GM23338 (cell line): Measurements from ENCODE around the gene GPR37L1. TPM values are rescaled to one million over a fixed set of nuclear protein-coding genes. Genes with fewer than 3 reads are reported as not detected.

Experiments used
- ATAC-seq: fragments of 200-7000 bp; cut with Tn5 transposase; 3 replicates; pipeline ENCODE4 v1.9.1; 2020
- DNase-seq: peaks from one replicate; pipeline ENCODE4 v3.0.0-alpha.2; 2015; ENCODE audit warnings: low spot score
- H2AFZ ChIP-seq: fragments of 200-600 bp; sonication (generic); 2 replicates; pipeline ENCODE4 v1.8.0; 2016; ENCODE audit warnings: antibody characterized with exemption, mild to moderate bottlenecking, moderate library complexity
- H3F3A ChIP-seq: fragments of 200-600 bp; sonication (generic); replicated peaks from 2 replicates; pipeline ENCODE4 v1.8.0; 2017; ENCODE audit warnings: antibody characterized with exemption, mixed run types, low read depth
- H3K27ac ChIP-seq: fragments of 200-600 bp; sonication (generic); 2 replicates; pipeline ENCODE4 v1.6.1; 2016; ENCODE audit warnings: low read depth
- H3K27me3 ChIP-seq: fragments of 200-600 bp; sonication (generic); 2 replicates; pipeline ENCODE4 v1.8.0; 2016; ENCODE audit warnings: mild to moderate bottlenecking, mixed run types, moderate library complexity; ENCODE audit not compliant: insufficient read depth
- H3K36me3 ChIP-seq: fragments of 200-600 bp; sonication (generic); 2 replicates; pipeline ENCODE4 v1.8.0; 2016; ENCODE audit warnings: mild to moderate bottlenecking; ENCODE audit not compliant: insufficient read depth
- H3K4me1 ChIP-seq: fragments of 200-600 bp; sonication (generic); 2 replicates; pipeline ENCODE4 v1.8.0; 2016; ENCODE audit warnings: mild to moderate bottlenecking, moderate library complexity; ENCODE audit not compliant: insufficient read depth
- H3K4me2 ChIP-seq: fragments of 200-600 bp; sonication (generic); 2 replicates; pipeline ENCODE4 v1.7.1; 2017; ENCODE audit warnings: mixed run types
- H3K4me3 ChIP-seq: fragments of 200-600 bp; sonication (generic); 2 replicates; pipeline ENCODE4 v1.6.1; 2016; ENCODE audit warnings: mixed run types
- H3K79me2 ChIP-seq: fragments of 200-600 bp; sonication (generic); replicated peaks from 2 replicates; pipeline ENCODE4 v1.8.0; 2017; ENCODE audit warnings: mild to moderate bottlenecking; ENCODE audit not compliant: insufficient read depth
- H3K9me2 ChIP-seq: fragments of 200-600 bp; sonication (generic); 2 replicates; pipeline ENCODE4 v1.8.0; 2017; ENCODE audit not compliant: insufficient read depth
- H4K20me1 ChIP-seq: fragments of 200-600 bp; sonication (generic); replicated peaks from 2 replicates; pipeline ENCODE4 v1.8.0; 2017; ENCODE audit warnings: mild to moderate bottlenecking; ENCODE audit not compliant: insufficient read depth
- H3K27ac Mint-ChIP-seq: 2 replicates; pipeline ENCODE4 v1.8.0; 2020; ENCODE audit warnings: inconsistent platforms, mild to moderate bottlenecking, moderate library complexity, mixed read lengths
- H3K27me3 Mint-ChIP-seq: 3 replicates; pipeline ENCODE4 v1.8.0; 2022; ENCODE audit warnings: low read depth, mild to moderate bottlenecking, moderate library complexity, mixed read lengths, inconsistent platforms; ENCODE audit not compliant: insufficient read depth, poor library complexity
- H3K36me3 Mint-ChIP-seq: 3 replicates; pipeline ENCODE4 v1.8.0; 2021; ENCODE audit warnings: low read depth, mild to moderate bottlenecking, inconsistent platforms, moderate library complexity, mixed read lengths
- H3K4me1 Mint-ChIP-seq: 3 replicates; pipeline ENCODE4 v1.8.0; 2020; ENCODE audit warnings: mild to moderate bottlenecking, inconsistent platforms, mixed read lengths
- H3K4me3 Mint-ChIP-seq: 3 replicates; pipeline ENCODE4 v1.8.0; 2021; ENCODE audit warnings: moderate library complexity, mild to moderate bottlenecking, inconsistent platforms, mixed read lengths
- H3K9me3 Mint-ChIP-seq: 3 replicates; pipeline ENCODE4 v1.8.0; 2020; ENCODE audit warnings: moderate library complexity, mild to moderate bottlenecking, inconsistent platforms, mixed read lengths
- EZH2 ChIP-seq: fragments of 200-600 bp; sonication (generic); IDR thresholded peaks from one replicate; pipeline ENCODE4 v1.8.0; 2017; ENCODE audit warnings: antibody characterized with exemption, mild to moderate bottlenecking, low read depth; ENCODE audit not compliant: unreplicated experiment
- EZH2phosphoT487 ChIP-seq: fragments of 200-600 bp; sonication (generic); IDR thresholded peaks from one replicate; pipeline ENCODE4 v1.8.1; 2018; ENCODE audit warnings: antibody characterized with exemption; ENCODE audit not compliant: unreplicated experiment
- JUNB ChIP-seq: IDR thresholded peaks from one replicate; pipeline ENCODE4 v1.6.1; 2016; ENCODE audit warnings: antibody characterized with exemption; ENCODE audit not compliant: unreplicated experiment
- NANOG ChIP-seq: IDR thresholded peaks from 2 replicates; pipeline ENCODE4 v1.6.1; 2016; ENCODE audit warnings: antibody characterized with exemption, borderline replicate concordance
- POLR2AphosphoS5 ChIP-seq: IDR thresholded peaks from 2 replicates; pipeline ENCODE4 v1.6.1; 2016; ENCODE audit warnings: antibody characterized with exemption, low read depth
- REST ChIP-seq: IDR thresholded peaks from one replicate; pipeline ENCODE4 v1.6.1; 2018; ENCODE audit warnings: antibody characterized with exemption; ENCODE audit not compliant: unreplicated experiment
- ZNF462 ChIP-seq: fragments of 250-450 bp; sonication (Bioruptor Pico); IDR thresholded peaks from 2 replicates; pipeline ENCODE4 v1.5.0; 2020; ENCODE audit warnings: mild to moderate bottlenecking, moderate library complexity
- polyA plus RNA-seq: library from polyadenylated mRNA; unstranded; fragments of >200 nt; fragmentation: Nextera tagmentation; extraction: Ambion mirVana; gene quantifications from 2 replicates; pipeline ENCODE4 v1.2.1, GENCODE V29; 2016
- total RNA-seq: library from RNA; depleted of rRNA; stranded (reverse); fragments of >200 nt; shearing (Covaris generic); gene quantifications from 2 replicates; pipeline ENCODE4 v1.2.3, GENCODE V29; 2014
- TF ChIP-seq, protein P1 (sequence below), 2 experiments: fragments of 200-600 bp in 1 of 2; sonication (generic) in 1 of 2; conservative IDR thresholded peaks; 2 replicates each; pipeline versions ENCODE4 v1.5.1 to v1.6.1; 2016 to 2017; ENCODE audit warnings: antibody characterized with exemption in 2 of 2, low read depth in 2 of 2, mild to moderate bottlenecking in 2 of 2, moderate library complexity in 1 of 2
- TF ChIP-seq, protein P2 (sequence below): IDR thresholded peaks from 2 replicates; pipeline ENCODE4 v1.6.1; 2016; ENCODE audit warnings: antibody characterized with exemption

Gene GPR37L1
- total and polyA plus RNA-seq, 2 experiments from 2014 or later: 0.08 to 0.21 TPM

DNA sequence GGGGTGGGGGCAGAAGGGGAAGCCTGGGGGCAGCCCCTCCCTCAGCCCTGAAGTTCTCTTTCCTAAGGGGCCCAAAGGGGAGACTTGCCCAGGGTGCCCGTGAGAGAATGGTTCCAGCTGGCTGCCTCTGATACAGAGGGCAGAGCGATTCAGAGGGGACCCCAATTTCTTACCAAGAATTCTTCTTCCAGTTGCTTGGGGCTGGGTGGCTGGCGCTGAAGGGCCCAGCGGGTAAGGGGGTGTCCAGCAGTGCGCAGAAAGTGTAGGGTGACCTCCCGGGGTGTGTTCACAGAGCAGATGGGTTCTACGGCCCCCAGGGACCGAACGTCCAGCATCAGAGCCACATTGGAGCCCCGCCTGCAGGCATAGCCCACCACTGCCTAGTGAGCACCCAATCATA lies 35.2 kb downstream of the GPR37L1 start:
- no peak for TF ChIP-seq JUNB
- TF ChIP-seq, protein P1, sequence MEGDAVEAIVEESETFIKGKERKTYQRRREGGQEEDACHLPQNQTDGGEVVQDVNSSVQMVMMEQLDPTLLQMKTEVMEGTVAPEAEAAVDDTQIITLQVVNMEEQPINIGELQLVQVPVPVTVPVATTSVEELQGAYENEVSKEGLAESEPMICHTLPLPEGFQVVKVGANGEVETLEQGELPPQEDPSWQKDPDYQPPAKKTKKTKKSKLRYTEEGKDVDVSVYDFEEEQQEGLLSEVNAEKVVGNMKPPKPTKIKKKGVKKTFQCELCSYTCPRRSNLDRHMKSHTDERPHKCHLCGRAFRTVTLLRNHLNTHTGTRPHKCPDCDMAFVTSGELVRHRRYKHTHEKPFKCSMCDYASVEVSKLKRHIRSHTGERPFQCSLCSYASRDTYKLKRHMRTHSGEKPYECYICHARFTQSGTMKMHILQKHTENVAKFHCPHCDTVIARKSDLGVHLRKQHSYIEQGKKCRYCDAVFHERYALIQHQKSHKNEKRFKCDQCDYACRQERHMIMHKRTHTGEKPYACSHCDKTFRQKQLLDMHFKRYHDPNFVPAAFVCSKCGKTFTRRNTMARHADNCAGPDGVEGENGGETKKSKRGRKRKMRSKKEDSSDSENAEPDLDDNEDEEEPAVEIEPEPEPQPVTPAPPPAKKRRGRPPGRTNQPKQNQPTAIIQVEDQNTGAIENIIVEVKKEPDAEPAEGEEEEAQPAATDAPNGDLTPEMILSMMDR (conservative IDR thresholded peaks at IDR 0.05; ENCODE audit: low read depth in 2 of 2): no peak
- no peak for TF ChIP-seq POLR2AphosphoS5
- no peak for TF ChIP-seq REST
- no peak for TF ChIP-seq ZNF462 (CRISPR knock-in tag)
- TF ChIP-seq EZH2phosphoT487: no peak
- TF ChIP-seq, protein P2, sequence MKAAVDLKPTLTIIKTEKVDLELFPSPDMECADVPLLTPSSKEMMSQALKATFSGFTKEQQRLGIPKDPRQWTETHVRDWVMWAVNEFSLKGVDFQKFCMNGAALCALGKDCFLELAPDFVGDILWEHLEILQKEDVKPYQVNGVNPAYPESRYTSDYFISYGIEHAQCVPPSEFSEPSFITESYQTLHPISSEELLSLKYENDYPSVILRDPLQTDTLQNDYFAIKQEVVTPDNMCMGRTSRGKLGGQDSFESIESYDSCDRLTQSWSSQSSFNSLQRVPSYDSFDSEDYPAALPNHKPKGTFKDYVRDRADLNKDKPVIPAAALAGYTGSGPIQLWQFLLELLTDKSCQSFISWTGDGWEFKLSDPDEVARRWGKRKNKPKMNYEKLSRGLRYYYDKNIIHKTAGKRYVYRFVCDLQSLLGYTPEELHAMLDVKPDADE: no peak
- no peak for TF ChIP-seq NANOG
- TF ChIP-seq EZH2: no peak
- Histone ChIP-seq H3F3A (0 out of 2 replicates have a peak, but pooled peaks cover 5% of the 10 kb centered on the region), H3K27me3 (no peaks in the 10 kb centered on the region), H2AFZ (no peak overlapping the region), H3K4me1 (peaks cover 3% of the 10 kb centered on the region; the same call in 1 of the 2 replicates), H3K9me2 (no peaks in the 10 kb centered on the region), H3K27ac (no peak overlapping the region), H3K4me3 (no peak overlapping the region), H3K36me3 (no peaks in the 10 kb centered on the region), H4K20me1 (no peaks in the 10 kb centered on the region), H3K4me2 (no peak overlapping the region), H3K79me2 (no peaks in the 10 kb centered on the region)
- ATAC-seq (no peak), DNase-seq (no peak)
- H3K4me3 Mint-ChIP-seq: no peak overlapping the region
- H3K27ac Mint-ChIP-seq: no peak overlapping the region
- H3K27me3 Mint-ChIP-seq: peaks cover 13% of the 10 kb centered on the region
- peaks cover 3% of the 10 kb centered on the region; the same call in 2 of the 3 replicates for H3K9me3 Mint-ChIP-seq
- H3K4me1 Mint-ChIP-seq: peaks cover 48% of the 10 kb centered on the region
- no peaks in the 10 kb centered on the region for H3K36me3 Mint-ChIP-seq
